H1 (cell line): ENCODE measurements around the gene TREM1. TPM values are rescaled to one million over a fixed set of nuclear protein-coding genes. Genes with fewer than 3 reads are reported as not detected.

Experiments used
- CTCF ChIA-PET: fragments of 300-600 bp; sonication (Branson Sonifier 250); formaldehyde crosslinking; loops from one replicate; lab custom pipeline; 2021; ENCODE audit not compliant: partially characterized antibody; lab: Charles Lee
- POLR2A ChIA-PET: fragments of 300-600 bp; sonication (Branson Sonifier 250); formaldehyde crosslinking; loops from one replicate; lab custom pipeline; 2021; ENCODE audit warnings: inconsistent platforms; ENCODE audit not compliant: partially characterized antibody; lab: Charles Lee
- DNase-seq, 2 experiments: peaks; one replicate each; pipeline versions ENCODE4 v3.0.0 to v3.0.0-alpha.2; 2010 to 2022; ENCODE audit warnings: low spot score in 2 of 2, low read depth in 1 of 2, mixed read lengths in 1 of 2
- FAIRE-seq: peaks from 2 replicates; lab custom pipeline; 2011; peaks lifted over from hg19 to GRCh38; lab: Jason Lieb, UNC
- H2AFZ ChIP-seq: 2 replicates; pipeline ENCODE4 v1.8.1; 2012; ENCODE audit warnings: low read length, inconsistent platforms
- H2AK5ac ChIP-seq: 2 replicates; pipeline ENCODE4 v1.6.1; 2013; ENCODE audit warnings: low read depth, low read length
- H2BK120ac ChIP-seq: replicated peaks from 2 replicates; pipeline ENCODE3; 2013; ENCODE audit warnings: low read depth, low read length, inconsistent platforms
- H2BK12ac ChIP-seq: 2 replicates; pipeline ENCODE4 v1.6.1; 2013; ENCODE audit warnings: low read depth, low read length
- H2BK15ac ChIP-seq: 2 replicates; pipeline ENCODE4 v1.6.1; 2013; ENCODE audit warnings: low read length
- H2BK20ac ChIP-seq: 2 replicates; pipeline ENCODE4 v1.6.1; 2013; ENCODE audit warnings: low read length
- H2BK5ac ChIP-seq: 2 replicates; pipeline ENCODE4 v1.6.1; 2013; ENCODE audit warnings: low read depth, low read length
- H3K14ac ChIP-seq: 2 replicates; pipeline ENCODE4 v1.6.1; 2013; ENCODE audit warnings: inconsistent platforms; ENCODE audit not compliant: insufficient read length
- H3K18ac ChIP-seq: 2 replicates; pipeline ENCODE4 v1.6.1; 2013; ENCODE audit warnings: low read length; ENCODE audit errors: extremely low read depth
- H3K23ac ChIP-seq: 2 replicates; pipeline ENCODE4 v1.6.1; 2013; ENCODE audit warnings: inconsistent platforms; ENCODE audit not compliant: insufficient read length
- H3K23me2 ChIP-seq: 2 replicates; pipeline ENCODE4 v1.6.1; 2013; ENCODE audit warnings: low read depth, low read length
- H3K27ac ChIP-seq: 2 replicates; pipeline ENCODE4 v1.6.1; 2011; ENCODE audit warnings: low read depth, low read length, inconsistent platforms
- H3K27me3 ChIP-seq, 4 experiments: replicated peaks in 1 of 4; 1 replicate in 1 of 4; 2 replicates in 3 of 4; pipeline versions ENCODE4 v1.6.1 to v1.8.1; 2011 to 2013; ENCODE audit warnings: low read length in 3 of 4, mild to moderate bottlenecking in 3 of 4, inconsistent platforms in 2 of 4, mixed read lengths in 2 of 4, moderate library complexity in 1 of 4; ENCODE audit not compliant: control insufficient read depth in 3 of 4, insufficient read depth in 3 of 4; ENCODE audit errors: extremely low read depth in 1 of 4
- H3K36me3 ChIP-seq, 4 experiments: 2 replicates each; pipeline versions ENCODE4 v1.6.1 to v1.8.1; 2011 to 2013; ENCODE audit warnings: mild to moderate bottlenecking in 4 of 4, low read length in 3 of 4, moderate library complexity in 2 of 4, control low read depth in 1 of 4, inconsistent platforms in 1 of 4; ENCODE audit not compliant: insufficient read depth in 4 of 4, control insufficient read depth in 2 of 4
- H3K4ac ChIP-seq: replicated peaks from 2 replicates; pipeline ENCODE3; 2013; ENCODE audit warnings: low read length, low read depth, mixed read lengths, inconsistent platforms; ENCODE audit not compliant: insufficient read length
- H3K4me1 ChIP-seq, 4 experiments: replicated peaks in 1 of 4; 1 replicate in 1 of 4; 2 replicates in 3 of 4; pipeline versions ENCODE4 v1.6.1 to v1.8.1; 2011 to 2013; ENCODE audit warnings: low read length in 3 of 4, inconsistent platforms in 2 of 4, mixed read lengths in 1 of 4; ENCODE audit not compliant: insufficient read depth in 4 of 4, control insufficient read depth in 3 of 4
- H3K4me2 ChIP-seq, 2 experiments: 2 replicates each; pipeline versions ENCODE4 v1.6.1 to v1.8.1; 2011 to 2013; ENCODE audit warnings: low read depth in 2 of 2, low read length in 2 of 2, control low read depth in 1 of 2, inconsistent platforms in 1 of 2, mild to moderate bottlenecking in 1 of 2; ENCODE audit not compliant: insufficient read depth in 1 of 2
- H3K4me3 ChIP-seq, 4 experiments: fragments of 200-600, 300-600 bp in 1 of 4; sonication (generic), shearing (Covaris generic), sonication (Bioruptor Twin) in 1 of 4; 2 replicates each; pipeline versions ENCODE4 v1.5.1 to v1.8.1; 2011 to 2016; ENCODE audit warnings: low read length in 4 of 4, low read depth in 3 of 4, control low read depth in 2 of 4, inconsistent platforms in 2 of 4, mild to moderate bottlenecking in 2 of 4, mixed read lengths in 1 of 4, moderate library complexity in 1 of 4; ENCODE audit not compliant: insufficient read depth in 2 of 4; ENCODE audit errors: extremely low read depth in 1 of 4
- H3K56ac ChIP-seq: replicated peaks from 2 replicates; pipeline ENCODE3; 2013; ENCODE audit warnings: low read depth, mild to moderate bottlenecking, mixed read lengths, low read length, inconsistent platforms; ENCODE audit not compliant: insufficient read length
- H3K79me1 ChIP-seq: 2 replicates; pipeline ENCODE4 v1.6.1; 2013; ENCODE audit warnings: low read depth, low read length, control low read depth
- H3K79me2 ChIP-seq, 2 experiments: 2 replicates each; pipeline versions ENCODE4 v1.6.1 to v1.8.1; 2012 to 2013; ENCODE audit warnings: low read length in 2 of 2, mild to moderate bottlenecking in 2 of 2, inconsistent platforms in 1 of 2; ENCODE audit not compliant: insufficient read depth in 2 of 2, control insufficient read depth in 1 of 2
- H3K9ac ChIP-seq, 4 experiments: replicated peaks in 1 of 4; 1 replicate in 1 of 4; 2 replicates in 3 of 4; pipeline versions ENCODE4 v1.6.1 to v1.8.1; 2011 to 2013; ENCODE audit warnings: low read depth in 3 of 4, low read length in 3 of 4, control low read depth in 2 of 4, mild to moderate bottlenecking in 2 of 4, moderate library complexity in 2 of 4, inconsistent platforms in 1 of 4; ENCODE audit errors: extremely low read depth in 1 of 4
- H3K9me3 ChIP-seq, 2 experiments: 2 replicates each; pipeline versions ENCODE4 v1.6.1 to v1.8.1; 2012 to 2013; ENCODE audit warnings: mild to moderate bottlenecking in 2 of 2, moderate library complexity in 2 of 2, control low read depth in 1 of 2, inconsistent platforms in 1 of 2, low read depth in 1 of 2, low read length in 1 of 2, mixed read lengths in 1 of 2; ENCODE audit not compliant: insufficient read depth in 2 of 2
- H4K20me1 ChIP-seq, 2 experiments: replicated peaks in 1 of 2; 2 replicates each; pipeline versions ENCODE3 to v1.8.1; 2011 to 2013; ENCODE audit warnings: inconsistent platforms in 2 of 2, low read length in 2 of 2, mild to moderate bottlenecking in 1 of 2; ENCODE audit not compliant: insufficient read depth in 2 of 2, control insufficient read depth in 1 of 2
- H4K5ac ChIP-seq: 2 replicates; pipeline ENCODE4 v1.6.1; 2013; ENCODE audit warnings: low read length, low read depth, mixed read lengths, inconsistent platforms; ENCODE audit not compliant: insufficient read length
- H4K8ac ChIP-seq: 2 replicates; pipeline ENCODE4 v1.8.0; 2013; ENCODE audit warnings: mild to moderate bottlenecking, moderate library complexity, low read length, inconsistent platforms; ENCODE audit not compliant: insufficient read depth; ENCODE audit errors: extremely low read depth
- H4K91ac ChIP-seq: replicated peaks from 2 replicates; pipeline ENCODE3; 2013; ENCODE audit warnings: low read length, mixed read lengths, inconsistent platforms; ENCODE audit not compliant: insufficient read length
- ASH2L ChIP-seq: fragments of 200-600, 300-600 bp; sonication (generic); IDR thresholded peaks from one replicate; pipeline ENCODE4 v1.7.1; 2017; ENCODE audit warnings: low read length
- CTBP2 ChIP-seq: IDR thresholded peaks from 2 replicates; pipeline ENCODE4 v1.7.0; 2011; ENCODE audit warnings: borderline replicate concordance, mild to moderate bottlenecking, moderate library complexity, mixed read lengths, low read length; ENCODE audit not compliant: insufficient read depth, insufficient read length
- HDAC2 ChIP-seq, 2 experiments: fragments of 300-600 bp in 1 of 2; sonication (generic) in 1 of 2; IDR thresholded peaks; 2 replicates each; pipeline ENCODE4 v1.6.1; 2011 to 2012; ENCODE audit warnings: low read depth in 2 of 2, low read length in 2 of 2, mild to moderate bottlenecking in 2 of 2, moderate library complexity in 2 of 2, borderline replicate concordance in 1 of 2, inconsistent platforms in 1 of 2
- KDM4A ChIP-seq: IDR thresholded peaks from one replicate; pipeline ENCODE4 v1.7.1; 2012; ENCODE audit warnings: low read depth, mild to moderate bottlenecking, moderate library complexity, low read length, inconsistent platforms; ENCODE audit not compliant: severe bottlenecking
- RAD21 ChIP-seq, 2 experiments: IDR thresholded peaks in 1 of 2; conservative IDR thresholded peaks in 1 of 2; 2 replicates each; pipeline ENCODE4 v1.6.1; 2011; ENCODE audit warnings: low read depth in 2 of 2, low read length in 2 of 2, improper control_type of control experiment in 1 of 2, inconsistent platforms in 1 of 2, mild to moderate bottlenecking in 1 of 2, moderate library complexity in 1 of 2
- RFX5 ChIP-seq: IDR thresholded peaks from 2 replicates; pipeline ENCODE4 v1.6.1; 2011; ENCODE audit warnings: low read depth, low read length, improper control_type of control experiment, borderline replicate concordance
- WGBS, 2 experiments: shearing (Covaris generic) in 1 of 2; methylation state at CpG; one replicate each; pipeline versions ENCODE4 v1.1.6 to v1.1.7; 2013 to 2015; ENCODE audit warnings: low lambda C conversion rate in 2 of 2, mixed read lengths in 2 of 2, inconsistent platforms in 1 of 2, low coverage in 1 of 2, missing lambda C conversion rate in 1 of 2; ENCODE audit not compliant: insufficient replicate concordance in 2 of 2, insufficient coverage in 1 of 2, insufficient read length in 1 of 2; ENCODE audit errors: extremely low coverage in 1 of 2, missing lambda C conversion rate in 1 of 2; 5-methylcytosine and 5-hydroxymethylcytosine counted together
- polyA plus RNA-seq, 7 experiments: library from polyadenylated mRNA; depleted of rRNA in 3 of 7; stranded (reverse) in 5 of 7; unstranded in 2 of 7; fragments of >200 nt in 5 of 7; fragments of 200-250 nt in 2 of 7; gene quantifications; 1 replicate in 5 of 7; 2 replicates in 1 of 7; 4 replicates in 1 of 7; pipeline versions ENCODE4 v1.2.1 to v1.2.3, GENCODE V29; 2011 to 2013; ENCODE audit warnings: missing spikeins in 2 of 7, mixed read lengths in 2 of 7
- total RNA-seq: library from RNA; stranded (reverse); fragmentation: NEBNext Ultra II Directional; extraction: Animal tissue kit (Norgen Biotek cat#: 25700); gene quantifications from 2 replicates; pipeline ENCODE4 v1.2.1, GENCODE V29; 2021
- TF ChIP-seq, protein P1 (sequence below), 3 experiments: IDR thresholded peaks; 1 replicate in 2 of 3; 2 replicates in 1 of 3; pipeline versions ENCODE4 v1.5.1 to v1.6.1; 2011; ENCODE audit warnings: low read length in 3 of 3, mild to moderate bottlenecking in 3 of 3, inconsistent platforms in 2 of 3, low read depth in 1 of 3, moderate library complexity in 1 of 3; ENCODE audit not compliant: insufficient read depth in 1 of 3; ENCODE audit errors: control extremely low read depth in 1 of 3

Gene TREM1
- total and polyA plus RNA-seq, 2 of the 8 experiments (the other 6 are each of a cell fraction or from before 2014, with no cell fraction given): not detected

DNA sequence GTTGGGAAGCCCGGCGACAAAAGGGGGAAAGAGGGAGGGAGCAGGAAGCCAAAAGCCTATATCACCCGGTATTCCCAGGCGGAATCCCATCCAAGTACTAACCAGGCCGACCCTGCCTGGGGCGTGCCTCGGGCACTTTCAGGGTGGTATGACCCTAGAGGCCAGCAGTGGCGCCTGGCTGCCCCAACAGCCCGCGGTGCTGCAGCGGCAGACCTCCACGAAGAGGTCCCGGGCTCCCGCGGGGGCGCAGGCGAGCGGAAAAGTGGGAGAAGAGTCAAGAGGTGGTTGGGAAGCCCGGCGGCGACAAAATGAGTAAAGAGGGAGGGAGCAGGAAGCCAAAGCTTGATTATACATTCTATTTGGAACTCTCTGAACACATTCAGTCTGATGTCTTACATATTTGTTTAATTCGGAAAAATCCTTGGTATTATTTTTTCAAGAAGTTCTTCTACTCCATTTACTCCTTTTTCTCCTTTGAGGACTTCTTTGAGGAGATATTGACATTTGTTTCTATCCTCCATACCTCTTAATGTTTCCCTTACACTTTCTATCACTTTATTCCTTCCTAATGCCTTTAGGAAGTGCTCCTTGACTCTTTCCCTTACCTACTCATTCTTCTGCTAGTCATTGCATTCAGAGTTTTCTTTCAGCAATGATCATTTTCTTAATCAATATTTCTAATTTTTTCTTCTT, 46.9 kb downstream of the TREM1 start:
- H4K8ac ChIP-seq: no peak overlapping the region
- CTCF ChIA-PET: interaction anchor here (0.8 to 1.4 kb wide), 3 partner anchors 8 to 58 kb away, joined by 3 to 4 read pairs (median 3); no protein-coding TSS in a partner anchor
- FAIRE-seq: no peak
- TF ChIP-seq HDAC2 (IDR thresholded peaks at IDR 0.05; ENCODE audit: borderline replicate concordance in 1 of 2, low read depth in 2 of 2, low read length in 2 of 2) (no peak), CTBP2 (peak; percentile 59), RAD21 (IDR thresholded peaks at IDR 0.05 in 1 of 2, conservative IDR thresholded peaks at IDR 0.05 in 1 of 2; ENCODE audit: low read depth in 2 of 2, low read length in 2 of 2) (peak in 1 of 2 experiments; percentile 4; a peak in 1 of 4 replicates), KDM4A (peak; percentile 77), RFX5 (no peak), ASH2L (peak; percentile 78)
- TF ChIP-seq, protein P1, sequence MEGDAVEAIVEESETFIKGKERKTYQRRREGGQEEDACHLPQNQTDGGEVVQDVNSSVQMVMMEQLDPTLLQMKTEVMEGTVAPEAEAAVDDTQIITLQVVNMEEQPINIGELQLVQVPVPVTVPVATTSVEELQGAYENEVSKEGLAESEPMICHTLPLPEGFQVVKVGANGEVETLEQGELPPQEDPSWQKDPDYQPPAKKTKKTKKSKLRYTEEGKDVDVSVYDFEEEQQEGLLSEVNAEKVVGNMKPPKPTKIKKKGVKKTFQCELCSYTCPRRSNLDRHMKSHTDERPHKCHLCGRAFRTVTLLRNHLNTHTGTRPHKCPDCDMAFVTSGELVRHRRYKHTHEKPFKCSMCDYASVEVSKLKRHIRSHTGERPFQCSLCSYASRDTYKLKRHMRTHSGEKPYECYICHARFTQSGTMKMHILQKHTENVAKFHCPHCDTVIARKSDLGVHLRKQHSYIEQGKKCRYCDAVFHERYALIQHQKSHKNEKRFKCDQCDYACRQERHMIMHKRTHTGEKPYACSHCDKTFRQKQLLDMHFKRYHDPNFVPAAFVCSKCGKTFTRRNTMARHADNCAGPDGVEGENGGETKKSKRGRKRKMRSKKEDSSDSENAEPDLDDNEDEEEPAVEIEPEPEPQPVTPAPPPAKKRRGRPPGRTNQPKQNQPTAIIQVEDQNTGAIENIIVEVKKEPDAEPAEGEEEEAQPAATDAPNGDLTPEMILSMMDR (IDR thresholded peaks at IDR 0.05; ENCODE audit: control extremely low read depth in 1 of 3, insufficient read depth in 1 of 3, low read depth in 1 of 3, low read length in 3 of 3): peak; percentile 15 to 29 (median 20); a peak in 3 of 4 replicates

More for the DNA sequence above, 46.9 kb downstream of the TREM1 start:
- Histone ChIP-seq H3K4me1 (peaks cover 0 to 4% (median 0%) of the 10 kb centered on the region in 4 experiments; a peak in 2 of 7 replicates), H3K27ac (no peak overlapping the region), H3K27me3 (no peaks in the 10 kb centered on the region; a peak in 1 of 7 replicates), H4K91ac (no peak overlapping the region), H3K14ac (no peak overlapping the region), H2AFZ (no peak overlapping the region), H3K36me3 (no peaks in the 10 kb centered on the region), H3K9ac (no peak overlapping the region), H4K5ac (no peak overlapping the region), H3K9me3 (no peaks in the 10 kb centered on the region), H2BK120ac (no peak overlapping the region), H4K20me1 (peaks cover 0 to 1% of the 10 kb centered on the region in 2 experiments), H3K56ac (no peak overlapping the region), H2BK5ac (no peak overlapping the region), H2BK20ac (no peak overlapping the region), H3K4me3 (peak overlapping the region; percentile 33 to 66 (median 44); a peak in 7 of 8 replicates), H3K18ac (no peak overlapping the region; the same call in 1 of the 2 replicates), H2BK15ac (no peak overlapping the region), H3K23ac (no peak overlapping the region), H3K79me2 (no peaks in the 10 kb centered on the region), H3K4me2 (peak overlapping the region; percentile 39 to 65; a peak in 3 of 4 replicates), H2AK5ac (no peak overlapping the region), H3K79me1 (no peaks in the 10 kb centered on the region), H2BK12ac (no peak overlapping the region), H3K4ac (no peak overlapping the region), H3K23me2 (no peaks in the 10 kb centered on the region; the same call in 1 of the 2 replicates)
- WGBS, 2 experiments: 6% methylated on average over 20 of the region's 22 CpGs; no CpG with 5 or more reads in 1 of the 2 experiments
- DNase-seq: peak in 1 of 2 experiments; percentile 76
- POLR2A ChIA-PET: no interaction called here
